Stimulated activated CD4-positive, alpha-beta T cell treated with anti-CD3 and anti-CD28 coated beads, Interleukin-12 subunit alpha, Interleukin-12 subunit beta, amount 100 ng/mL, for 24 hours (primary cell): Measurements from ENCODE around the gene C12orf57.

Experiments used
- DNase-seq, 2 experiments: peaks; one replicate each; pipeline ENCODE4 v3.0.0-alpha.2; 2020; ENCODE audit warnings: low read depth in 2 of 2

C12orf57 gene

DNA sequence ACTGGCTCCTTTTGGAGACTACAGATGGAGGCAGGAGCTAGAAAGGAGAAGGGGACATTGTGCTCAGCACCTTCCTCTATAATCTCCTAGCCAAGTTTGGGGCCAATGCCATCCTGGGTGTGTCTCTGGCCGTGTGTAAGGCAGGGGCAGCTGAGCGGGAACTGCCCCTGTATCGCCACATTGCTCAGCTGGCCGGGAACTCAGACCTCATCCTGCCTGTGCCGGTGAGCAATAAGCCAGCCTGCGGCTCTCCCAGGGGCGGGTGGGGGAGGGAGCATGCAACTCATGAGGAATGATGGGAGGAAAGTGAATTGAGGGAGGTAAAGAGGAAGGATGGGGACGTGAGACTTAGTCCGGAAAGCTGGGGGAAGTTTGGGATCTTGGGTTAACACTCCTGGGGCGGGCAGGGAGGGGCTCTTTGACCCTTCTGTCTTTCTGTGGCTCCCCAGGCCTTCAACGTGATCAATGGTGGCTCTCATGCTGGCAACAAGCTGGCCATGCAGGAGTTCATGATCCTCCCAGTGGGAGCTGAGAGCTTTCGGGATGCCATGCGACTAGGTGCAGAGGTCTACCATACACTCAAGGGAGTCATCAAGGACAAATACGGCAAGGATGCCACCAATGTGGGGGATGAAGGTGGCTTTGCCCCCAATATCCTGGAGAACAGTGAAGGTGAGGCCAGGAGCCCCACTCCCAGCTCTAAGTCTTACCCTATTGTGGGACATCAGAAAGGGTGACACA, 26.2 kb upstream of the C12orf57 start:
- no peak for DNase-seq

DNA sequence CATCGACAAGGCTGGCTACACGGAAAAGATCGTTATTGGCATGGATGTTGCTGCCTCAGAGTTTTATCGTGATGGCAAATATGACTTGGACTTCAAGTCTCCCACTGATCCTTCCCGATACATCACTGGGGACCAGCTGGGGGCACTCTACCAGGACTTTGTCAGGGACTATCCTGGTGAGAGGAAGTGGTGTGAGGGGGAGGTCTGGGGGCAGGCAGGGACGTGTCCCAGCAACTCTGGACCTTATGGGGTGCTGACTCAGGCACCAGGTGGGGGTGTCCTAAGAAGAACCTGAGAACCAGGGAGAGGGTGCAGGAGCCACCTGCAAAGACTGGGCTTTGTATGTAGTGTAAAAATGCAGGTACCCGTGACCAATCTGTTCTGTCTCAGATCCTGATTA, 24.2 kb upstream of the C12orf57 start:
- no peak for DNase-seq

DNA sequence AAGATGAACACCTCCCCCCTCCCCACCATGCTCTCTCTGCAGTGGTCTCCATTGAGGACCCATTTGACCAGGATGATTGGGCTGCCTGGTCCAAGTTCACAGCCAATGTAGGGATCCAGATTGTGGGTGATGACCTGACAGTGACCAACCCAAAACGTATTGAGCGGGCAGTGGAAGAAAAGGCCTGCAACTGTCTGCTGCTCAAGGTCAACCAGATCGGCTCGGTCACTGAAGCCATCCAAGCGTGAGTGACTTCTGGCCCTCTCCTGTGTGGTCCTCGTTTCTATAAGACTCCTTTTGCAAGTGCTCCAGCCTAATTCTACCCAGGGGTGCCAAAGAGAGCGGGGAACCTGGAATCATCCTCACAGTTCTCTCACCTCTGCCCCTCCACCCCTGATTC, 22.3 kb upstream of the C12orf57 start:
- no peak for DNase-seq

DNA sequence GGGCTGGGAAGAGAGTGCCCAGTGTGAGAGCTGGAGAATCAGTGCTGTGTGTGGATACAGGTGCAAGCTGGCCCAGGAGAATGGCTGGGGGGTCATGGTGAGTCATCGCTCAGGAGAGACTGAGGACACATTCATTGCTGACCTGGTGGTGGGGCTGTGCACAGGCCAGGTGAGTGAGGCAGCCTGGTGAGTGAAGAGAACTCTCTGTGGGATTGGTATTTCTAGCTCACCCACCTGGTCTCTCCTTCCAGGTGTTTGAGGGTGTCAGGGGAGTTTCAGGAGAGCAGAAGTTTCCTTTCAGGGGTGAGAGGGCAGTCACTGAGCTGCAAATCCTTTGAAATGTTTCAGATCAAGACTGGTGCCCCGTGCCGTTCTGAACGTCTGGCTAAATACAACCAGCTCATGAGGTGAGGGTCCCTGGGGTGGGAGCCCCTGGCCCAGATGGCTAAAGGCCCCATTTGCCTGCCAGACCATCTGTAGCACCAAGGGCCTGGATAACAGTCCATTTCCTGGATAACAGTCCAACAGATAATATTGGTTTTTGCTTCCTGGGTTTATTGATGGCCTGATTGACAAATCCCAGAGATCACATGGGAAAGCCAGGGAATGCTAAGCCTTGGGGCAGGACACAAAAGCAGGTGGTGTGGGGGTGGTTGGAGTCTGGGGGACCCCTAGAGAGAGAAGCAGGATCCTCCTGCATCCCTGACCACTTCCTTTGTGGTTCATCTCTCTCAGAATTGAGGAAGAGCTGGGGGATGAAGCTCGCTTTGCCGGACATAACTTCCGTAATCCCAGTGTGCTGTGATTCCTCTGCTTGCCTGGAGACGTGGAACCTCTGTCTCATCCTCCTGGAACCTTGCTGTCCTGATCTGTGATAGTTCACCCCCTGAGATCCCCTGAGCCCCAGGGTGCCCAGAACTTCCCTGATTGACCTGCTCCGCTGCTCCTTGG, 21.6 kb upstream of the C12orf57 start:
- DNase-seq: no peak

DNA sequence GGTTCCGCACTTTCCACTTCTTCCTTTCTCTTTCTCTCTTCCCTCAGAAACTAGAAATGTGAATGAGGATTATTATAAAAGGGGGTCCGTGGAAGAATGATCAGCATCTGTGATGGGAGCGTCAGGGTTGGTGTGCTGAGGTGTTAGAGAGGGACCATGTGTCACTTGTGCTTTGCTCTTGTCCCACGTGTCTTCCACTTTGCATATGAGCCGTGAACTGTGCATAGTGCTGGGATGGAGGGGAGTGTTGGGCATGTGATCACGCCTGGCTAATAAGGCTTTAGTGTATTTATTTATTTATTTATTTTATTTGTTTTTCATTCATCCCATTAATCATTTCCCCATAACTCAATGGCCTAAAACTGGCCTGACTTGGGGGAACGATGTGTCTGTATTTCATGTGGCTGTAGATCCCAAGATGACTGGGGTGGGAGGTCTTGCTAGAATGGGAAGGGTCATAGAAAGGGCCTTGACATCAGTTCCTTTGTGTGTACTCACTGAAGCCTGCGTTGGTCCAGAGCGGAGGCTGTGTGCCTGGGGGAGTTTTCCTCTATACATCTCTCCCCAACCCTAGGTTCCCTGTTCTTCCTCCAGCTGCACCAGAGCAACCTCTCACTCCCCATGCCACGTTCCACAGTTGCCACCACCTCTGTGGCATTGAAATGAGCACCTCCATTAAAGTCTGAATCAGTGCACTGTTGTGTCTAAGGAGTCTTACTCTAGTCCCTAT, 20.7 kb upstream of the C12orf57 start:
- DNase-seq: no peak

DNA sequence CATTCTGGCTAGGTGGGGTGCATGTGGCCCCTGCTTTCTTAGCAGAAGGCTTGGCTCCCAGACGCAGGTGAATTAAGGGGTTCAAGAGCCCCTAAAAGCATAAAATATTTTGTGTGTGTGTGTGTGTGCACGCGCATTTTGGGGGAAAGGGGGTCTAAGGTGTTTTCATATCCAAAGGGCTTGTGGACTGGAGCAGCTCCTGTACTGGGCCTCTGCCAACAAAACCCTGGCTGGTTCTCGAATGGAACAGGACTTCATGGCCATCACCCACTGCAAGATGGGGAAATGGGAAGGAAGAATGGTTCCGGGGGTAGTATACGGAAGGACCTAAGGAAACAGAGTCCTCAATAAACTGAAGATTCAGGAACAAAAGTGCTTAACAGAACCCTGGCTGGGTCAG, 20.0 kb upstream of the C12orf57 start:
- DNase-seq: no peak

DNA sequence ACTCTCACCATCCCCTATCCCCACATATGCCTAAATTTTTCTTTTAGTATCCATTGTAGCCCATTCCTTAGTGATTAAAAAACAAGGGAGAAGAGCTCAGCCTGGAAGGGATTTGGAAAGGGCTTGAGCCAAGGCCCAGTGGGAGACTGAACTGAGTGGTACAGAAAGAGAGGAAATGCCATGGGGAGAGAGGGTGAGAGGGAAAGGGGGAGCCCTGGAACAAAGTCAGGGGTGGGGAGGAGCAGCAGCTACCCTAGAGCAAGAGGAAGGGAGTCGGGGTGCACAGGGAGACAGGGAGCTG, 18.6 kb upstream of the C12orf57 start:
- no peak for DNase-seq

DNA sequence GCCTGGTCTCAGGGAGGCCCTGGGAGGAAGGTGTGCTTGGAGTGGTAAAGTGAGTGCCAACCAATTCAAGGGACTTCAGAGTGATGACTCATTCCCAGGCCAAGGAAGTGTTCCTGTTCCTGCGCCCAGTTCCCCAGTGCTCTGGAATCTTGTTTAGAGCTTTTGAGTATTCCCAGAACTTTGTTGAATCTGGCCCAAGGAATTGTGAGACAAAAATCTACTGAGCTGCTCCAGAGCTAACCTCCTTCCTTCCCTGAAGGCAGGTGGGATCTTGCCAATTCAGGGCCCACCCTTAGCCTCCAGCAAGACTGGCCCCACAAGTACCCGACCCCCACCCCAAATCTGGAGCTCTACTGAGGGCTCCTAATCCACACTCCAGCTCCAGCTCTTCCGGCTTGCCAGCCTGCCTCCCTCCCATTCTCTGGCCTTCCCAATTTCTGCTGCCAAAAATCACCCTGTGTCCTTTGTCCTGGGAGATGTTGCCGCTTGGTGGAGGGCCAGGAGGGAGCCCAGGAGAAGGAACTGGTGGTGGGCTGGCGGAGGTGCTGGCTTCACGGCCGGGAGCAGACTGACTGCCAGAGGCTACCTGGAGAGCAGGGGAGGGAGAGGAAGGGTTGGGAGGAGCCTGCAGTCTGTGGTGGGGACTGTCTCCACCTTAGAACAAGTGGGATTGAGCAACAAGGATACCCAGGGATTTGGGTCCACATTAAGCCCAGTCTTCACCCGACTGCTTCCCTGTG, 18.1 kb upstream of the C12orf57 start:
- DNase-seq: no peak

DNA sequence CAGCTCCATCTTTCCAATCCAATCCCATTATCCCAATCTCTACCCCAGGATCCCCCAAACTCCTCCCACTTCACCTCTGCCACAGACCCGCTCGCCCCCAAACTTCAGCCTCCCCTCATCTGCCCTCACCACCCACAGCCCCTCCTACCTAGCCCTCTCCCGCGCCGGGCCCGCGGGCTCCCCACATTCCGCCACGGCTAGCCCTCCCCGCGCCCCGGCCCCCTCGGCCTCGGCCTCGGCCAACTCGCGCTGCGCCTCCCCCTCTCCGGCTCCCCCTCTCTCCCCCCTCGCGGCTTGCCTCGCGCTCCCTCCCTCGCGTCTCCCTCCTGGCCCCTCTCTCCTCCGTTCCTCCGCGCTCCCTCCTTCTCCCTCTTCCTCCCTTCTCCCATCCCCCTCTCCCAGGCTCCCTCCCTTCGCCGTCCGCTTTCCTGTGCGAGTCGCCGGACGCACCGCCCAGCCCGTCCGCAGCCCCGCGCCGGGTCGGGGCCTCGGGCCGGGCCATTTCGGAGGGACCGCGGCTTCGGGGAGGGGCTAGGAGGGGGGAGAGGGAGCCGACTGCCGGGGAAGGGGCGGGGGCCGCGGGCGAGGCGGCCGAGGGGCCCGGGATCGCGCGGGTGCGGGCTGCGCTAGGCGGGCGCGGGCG, 16.3 kb upstream of the C12orf57 start, which contains the start of gene ATN1:
Gene ATN1, plus strand, starts transcription at position 581 of the 643 bp plus-strand sequence. CDS start 6,043 bp downstream, outside the sequence.
- no peak for DNase-seq

DNA sequence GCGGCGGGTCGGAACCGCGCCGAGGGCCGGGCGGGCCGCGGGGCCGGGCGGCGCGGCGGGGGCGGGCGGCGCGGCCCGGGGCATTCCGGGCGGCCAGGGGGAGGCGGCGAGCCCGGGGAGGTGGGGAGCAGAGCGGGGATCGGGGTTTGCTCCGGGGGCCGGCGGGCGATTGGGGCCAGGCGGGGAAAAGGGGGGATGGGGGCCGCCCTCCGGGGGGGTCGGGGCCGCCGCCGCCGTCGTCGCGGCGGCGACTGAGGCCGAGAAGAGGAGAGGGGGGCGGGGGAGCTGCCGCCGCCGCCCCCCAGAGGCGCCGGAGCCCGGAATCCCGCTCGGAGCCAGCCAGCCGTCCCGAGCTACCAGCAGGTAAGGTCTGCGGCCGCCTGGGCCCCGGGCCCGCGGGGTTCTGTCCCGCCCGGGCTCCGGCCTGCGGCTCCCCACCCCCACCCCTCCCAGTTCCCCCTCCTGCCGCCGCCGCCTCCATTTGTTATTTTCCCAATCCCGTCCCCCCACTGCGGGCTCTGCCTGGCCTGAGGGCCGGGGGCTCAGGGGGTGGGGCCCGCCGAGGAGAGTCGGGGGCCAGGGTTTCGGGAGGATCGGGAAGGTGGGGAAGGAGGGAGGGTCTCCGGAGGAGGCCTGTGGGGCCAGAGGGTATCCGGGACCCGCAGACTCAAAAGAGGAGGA, 15.7 kb upstream of the C12orf57 start:
- DNase-seq: no peak

DNA sequence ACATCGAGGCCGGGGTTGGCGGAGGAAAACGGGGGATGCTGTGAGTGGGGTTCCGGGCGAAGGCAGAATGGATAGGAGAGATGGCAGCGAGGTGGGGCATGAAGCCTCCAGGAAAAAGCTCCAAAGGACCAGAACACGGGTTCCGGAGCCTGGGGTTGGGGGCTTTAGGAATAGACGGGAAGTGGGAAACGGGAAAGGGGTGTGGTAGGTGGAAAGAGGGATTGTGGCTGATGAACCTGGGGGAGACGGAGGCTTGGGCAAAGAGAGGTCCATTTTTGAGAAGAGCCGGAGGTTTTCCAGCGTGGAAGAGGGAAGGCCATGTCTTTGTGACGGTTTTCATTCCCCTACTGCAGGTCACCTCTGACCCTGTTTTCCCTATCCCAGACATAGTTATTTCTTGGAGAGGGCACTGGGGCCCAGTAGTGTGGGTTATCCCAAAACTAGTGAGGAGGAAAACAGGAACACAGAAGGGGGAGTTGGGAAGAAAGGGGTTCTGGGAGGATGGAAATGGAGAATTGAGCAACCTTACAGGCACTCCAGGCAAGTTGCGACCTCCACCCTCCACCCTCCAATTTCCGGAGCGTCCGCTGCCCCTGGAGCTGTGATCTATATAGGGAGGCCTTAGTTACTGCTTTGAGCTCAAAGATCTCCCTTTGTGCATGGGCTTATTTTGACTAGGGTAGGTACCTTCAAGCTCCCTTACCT, 15.0 kb upstream of the C12orf57 start:
- DNase-seq: no peak

DNA sequence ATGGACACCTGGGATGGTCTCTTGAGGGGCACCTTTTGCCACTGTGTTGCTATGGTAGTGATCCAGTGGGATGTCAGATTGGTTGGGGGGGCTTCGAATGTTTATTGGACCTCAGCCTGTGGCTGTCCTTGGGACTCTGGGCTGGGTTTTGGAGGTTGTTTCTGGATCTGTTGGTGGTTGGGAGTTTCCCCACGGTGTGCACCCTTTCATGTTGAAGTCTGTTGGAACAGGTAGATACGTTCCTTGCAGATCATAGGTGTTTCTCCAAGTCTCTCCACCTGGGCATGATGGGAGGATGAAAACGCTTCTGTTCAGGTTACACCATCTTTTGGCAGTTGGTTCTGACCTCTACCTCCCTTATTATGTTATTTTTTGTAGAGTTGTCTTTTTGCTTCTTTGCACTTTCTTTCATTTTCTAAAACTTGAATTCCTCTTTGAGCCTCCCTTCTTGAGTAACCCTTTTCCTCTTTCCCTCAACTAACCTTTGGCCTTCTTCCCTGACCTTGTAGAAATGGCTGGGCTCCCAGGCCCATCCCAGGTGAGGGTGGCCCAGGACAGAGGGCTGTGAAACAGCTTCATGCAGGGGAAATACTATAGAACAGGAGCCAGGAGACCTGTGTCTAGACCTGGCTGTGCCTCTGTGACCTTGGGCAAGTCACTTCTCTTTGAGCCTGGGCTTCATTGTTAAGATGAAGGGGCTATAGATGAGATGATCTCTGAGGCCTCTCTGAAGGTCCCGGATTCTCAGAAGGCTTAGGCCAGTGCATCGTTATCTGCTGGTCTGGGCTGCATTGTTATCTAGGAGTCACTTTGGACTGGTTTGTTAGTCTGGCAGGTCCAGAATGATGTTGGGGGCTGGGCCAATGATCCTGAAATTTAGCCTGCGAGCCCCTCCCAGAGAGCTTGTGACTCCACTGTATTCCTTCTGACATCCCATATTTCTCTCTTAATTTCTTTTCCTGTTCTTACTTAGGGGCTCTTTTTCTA, 14.1 kb upstream of the C12orf57 start:
- no peak for DNase-seq

DNA sequence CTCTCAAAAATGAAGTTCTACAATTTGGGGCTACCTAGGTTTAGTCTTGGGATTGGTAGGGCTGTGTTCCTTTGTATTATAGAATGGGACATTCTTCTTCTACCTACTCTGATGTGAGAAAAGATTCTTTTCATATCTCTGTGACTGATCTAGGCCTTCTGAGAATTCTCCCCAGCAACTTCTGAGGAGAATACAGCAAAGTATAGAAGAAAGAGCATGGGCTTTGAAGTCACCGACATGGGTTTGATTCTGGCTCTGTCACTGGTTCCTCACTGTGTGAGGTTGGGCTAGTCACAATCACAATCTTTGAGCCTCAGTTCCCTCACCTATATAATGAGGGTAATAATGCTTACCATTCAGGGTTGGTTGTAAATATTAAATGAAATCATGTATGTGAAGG, 11.1 kb upstream of the C12orf57 start:
- no peak for DNase-seq

DNA sequence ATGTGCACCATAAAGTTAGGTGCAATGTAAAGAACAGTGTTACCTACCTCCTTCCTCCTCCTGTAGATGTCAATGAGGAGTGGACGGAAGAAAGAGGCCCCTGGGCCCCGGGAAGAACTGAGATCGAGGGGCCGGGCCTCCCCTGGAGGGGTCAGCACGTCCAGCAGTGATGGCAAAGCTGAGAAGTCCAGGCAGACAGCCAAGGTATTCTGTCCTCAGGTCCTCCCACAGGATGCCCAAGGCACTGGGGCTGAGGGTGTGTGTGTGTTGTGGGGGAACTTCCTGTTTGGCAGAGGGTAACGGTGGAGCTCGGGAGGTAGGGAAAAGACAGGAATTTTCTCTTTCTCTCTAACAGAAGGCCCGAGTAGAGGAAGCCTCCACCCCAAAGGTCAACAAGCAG, 9.7 kb upstream of the C12orf57 start:
- no peak for DNase-seq

DNA sequence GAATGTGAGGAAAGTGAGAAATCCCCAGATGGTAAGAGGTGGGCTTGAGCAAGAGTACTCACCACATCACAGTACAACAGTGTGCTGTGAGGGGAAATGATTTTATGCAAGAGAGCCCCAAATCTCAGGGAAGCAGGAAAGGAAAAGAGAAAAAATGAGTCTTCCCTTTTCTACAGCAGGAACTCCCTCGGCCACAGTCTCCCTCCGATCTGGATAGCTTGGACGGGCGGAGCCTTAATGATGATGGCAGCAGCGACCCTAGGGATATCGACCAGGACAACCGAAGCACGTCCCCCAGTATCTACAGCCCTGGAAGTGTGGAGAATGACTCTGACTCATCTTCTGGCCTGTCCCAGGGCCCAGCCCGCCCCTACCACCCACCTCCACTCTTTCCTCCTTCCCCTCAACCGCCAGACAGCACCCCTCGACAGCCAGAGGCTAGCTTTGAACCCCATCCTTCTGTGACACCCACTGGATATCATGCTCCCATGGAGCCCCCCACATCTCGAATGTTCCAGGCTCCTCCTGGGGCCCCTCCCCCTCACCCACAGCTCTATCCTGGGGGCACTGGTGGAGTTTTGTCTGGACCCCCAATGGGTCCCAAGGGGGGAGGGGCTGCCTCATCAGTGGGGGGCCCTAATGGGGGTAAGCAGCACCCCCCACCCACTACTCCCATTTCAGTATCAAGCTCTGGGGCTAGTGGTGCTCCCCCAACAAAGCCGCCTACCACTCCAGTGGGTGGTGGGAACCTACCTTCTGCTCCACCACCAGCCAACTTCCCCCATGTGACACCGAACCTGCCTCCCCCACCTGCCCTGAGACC, 8.2 kb upstream of the C12orf57 start:
- DNase-seq: no peak

DNA sequence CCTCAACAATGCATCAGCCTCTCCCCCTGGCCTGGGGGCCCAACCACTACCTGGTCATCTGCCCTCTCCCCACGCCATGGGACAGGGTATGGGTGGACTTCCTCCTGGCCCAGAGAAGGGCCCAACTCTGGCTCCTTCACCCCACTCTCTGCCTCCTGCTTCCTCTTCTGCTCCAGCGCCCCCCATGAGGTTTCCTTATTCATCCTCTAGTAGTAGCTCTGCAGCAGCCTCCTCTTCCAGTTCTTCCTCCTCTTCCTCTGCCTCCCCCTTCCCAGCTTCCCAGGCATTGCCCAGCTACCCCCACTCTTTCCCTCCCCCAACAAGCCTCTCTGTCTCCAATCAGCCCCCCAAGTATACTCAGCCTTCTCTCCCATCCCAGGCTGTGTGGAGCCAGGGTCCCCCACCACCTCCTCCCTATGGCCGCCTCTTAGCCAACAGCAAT, 7.6 kb upstream of the C12orf57 start:
- no peak for DNase-seq

DNA sequence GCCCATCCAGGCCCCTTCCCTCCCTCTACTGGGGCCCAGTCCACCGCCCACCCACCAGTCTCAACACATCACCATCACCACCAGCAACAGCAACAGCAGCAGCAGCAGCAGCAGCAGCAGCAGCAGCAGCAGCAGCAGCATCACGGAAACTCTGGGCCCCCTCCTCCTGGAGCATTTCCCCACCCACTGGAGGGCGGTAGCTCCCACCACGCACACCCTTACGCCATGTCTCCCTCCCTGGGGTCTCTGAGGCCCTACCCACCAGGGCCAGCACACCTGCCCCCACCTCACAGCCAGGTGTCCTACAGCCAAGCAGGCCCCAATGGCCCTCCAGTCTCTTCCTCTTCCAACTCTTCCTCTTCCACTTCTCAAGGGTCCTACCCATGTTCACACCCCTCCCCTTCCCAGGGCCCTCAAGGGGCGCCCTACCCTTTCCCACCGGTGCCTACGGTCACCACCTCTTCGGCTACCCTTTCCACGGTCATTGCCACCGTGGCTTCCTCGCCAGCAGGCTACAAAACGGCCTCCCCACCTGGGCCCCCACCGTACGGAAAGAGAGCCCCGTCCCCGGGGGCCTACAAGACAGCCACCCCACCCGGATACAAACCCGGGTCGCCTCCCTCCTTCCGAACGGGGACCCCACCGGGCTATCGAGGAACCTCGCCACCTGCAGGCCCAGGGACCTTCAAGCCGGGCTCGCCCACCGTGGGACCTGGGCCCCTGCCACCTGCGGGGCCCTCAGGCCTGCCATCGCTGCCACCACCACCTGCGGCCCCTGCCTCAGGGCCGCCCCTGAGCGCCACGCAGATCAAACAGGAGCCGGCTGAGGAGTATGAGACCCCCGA, 7.0 kb upstream of the C12orf57 start:
- DNase-seq: no peak
